PC-9 (cell line): ENCODE data around the gene IGF2R. TPM values are rescaled to one million over a fixed set of nuclear protein-coding genes. Genes with fewer than 3 reads are reported as not detected.

Source experiments
- BruUV-seq: library from RNA; stranded (reverse); fragments of 400-500 nt; replicated peaks from 2 replicates; lab custom pipeline; 2021; lab: Mats Ljungman, UMichigan
- CTCF ChIA-PET: fragments of 300-600 bp; sonication (Branson Sonifier 250); formaldehyde crosslinking; loops from one replicate; lab custom pipeline; 2022; ENCODE audit warnings: antibody characterized with exemption; lab: Charles Lee
- POLR2A ChIA-PET: fragments of 300-600 bp; sonication (Branson Sonifier 250); formaldehyde crosslinking; loops from one replicate; lab custom pipeline; 2022; ENCODE audit warnings: antibody characterized with exemption; ENCODE audit not compliant: unreplicated experiment; lab: Charles Lee
- DNase-seq, 2 experiments: peaks; one replicate each; pipeline versions ENCODE4 v3.0.0 to v3.0.0-alpha.2; 2015 to 2022; ENCODE audit warnings: mixed read lengths in 1 of 2
- H2AFZ ChIP-seq: fragments of 200-600 bp; sonication (generic); 2 replicates; pipeline ENCODE4 v1.8.1; 2017; ENCODE audit warnings: antibody characterized with exemption
- H3F3A ChIP-seq: fragments of 200-600 bp; sonication (generic); 2 replicates; pipeline ENCODE4 v1.8.1; 2017; ENCODE audit warnings: antibody characterized with exemption, mild to moderate bottlenecking, low read depth; ENCODE audit not compliant: insufficient read depth
- H3K27ac ChIP-seq: fragments of 200-600 bp; sonication (generic); 2 replicates; pipeline ENCODE4 v1.6.1; 2016; ENCODE audit warnings: mixed run types
- H3K27me3 ChIP-seq: fragments of 200-600 bp; sonication (generic); 2 replicates; pipeline ENCODE4 v1.6.1; 2016; ENCODE audit warnings: low read depth, mixed run types; ENCODE audit not compliant: insufficient read depth
- H3K36me3 ChIP-seq: fragments of 200-600 bp; sonication (generic); 2 replicates; pipeline ENCODE4 v1.6.1; 2016; ENCODE audit warnings: low read depth, mixed run types
- H3K4me1 ChIP-seq: fragments of 200-600 bp; sonication (generic); replicated peaks from 2 replicates; pipeline ENCODE4 v1.6.1; 2016; ENCODE audit warnings: mixed run types; ENCODE audit not compliant: insufficient read depth
- H3K4me2 ChIP-seq: fragments of 200-600 bp; sonication (generic); 2 replicates; pipeline ENCODE4 v1.6.1; 2017; ENCODE audit warnings: mixed run types
- H3K4me3 ChIP-seq: fragments of 200-600 bp; sonication (generic); 2 replicates; pipeline ENCODE4 v1.6.1; 2016; ENCODE audit warnings: mixed run types
- H3K79me2 ChIP-seq: fragments of 200-600 bp; sonication (generic); 2 replicates; pipeline ENCODE4 v1.6.1; 2017; ENCODE audit warnings: low read depth, mixed run types
- H3K9me2 ChIP-seq: fragments of 200-600 bp; sonication (generic); 2 replicates; pipeline ENCODE4 v1.8.1; 2017; ENCODE audit warnings: mild to moderate bottlenecking; ENCODE audit not compliant: insufficient read depth
- H3K9me3 ChIP-seq: fragments of 200-600 bp; sonication (generic); 2 replicates; pipeline ENCODE4 v1.8.1; 2016; ENCODE audit warnings: low read depth; ENCODE audit not compliant: insufficient read depth
- H4K20me1 ChIP-seq: fragments of 200-600 bp; sonication (generic); 2 replicates; pipeline ENCODE4 v1.8.1; 2017; ENCODE audit not compliant: insufficient read depth
- CTCF ChIP-seq: fragments of 200-600 bp; sonication (generic); conservative IDR thresholded peaks from 2 replicates; pipeline ENCODE4 v1.6.1; 2017; ENCODE audit warnings: mixed run types, antibody characterized with exemption, mild to moderate bottlenecking, moderate library complexity
- EZH2 ChIP-seq: fragments of 200-600 bp; sonication (generic); IDR thresholded peaks from 2 replicates; pipeline ENCODE4 v1.8.0; 2017; ENCODE audit warnings: antibody characterized with exemption, low read depth
- intact Hi-C: fragments of 100-400 bp; cut with micrococcal nuclease; formaldehyde crosslinking; loops from one replicate; pipeline ENCODE4 v1.10.0; 2022; ENCODE audit not compliant: unreplicated experiment
- total RNA-seq: library from RNA; stranded (reverse); gene quantifications from 2 replicates; pipeline ENCODE4 v1.2.3, GENCODE V29; 2021

IGF2R gene
- total RNA-seq, 1 experiment from 2014 or later: 53.1 TPM

- ChIA-PET CTCF (interaction anchor here (0.6 kb wide), 1 partner anchor 26 kb away, joined by 6 read pairs; no protein-coding TSS in a partner anchor), POLR2A (no interaction called here)
- no peak overlapping the region for H3K27ac ChIP-seq
- H3K9me3 ChIP-seq: no peaks in the 10 kb centered on the region
- no peaks in the 10 kb centered on the region for H3K4me1 ChIP-seq
- BruUV-seq: no TSS peak
- H3K36me3 ChIP-seq: no peaks in the 10 kb centered on the region
- H3F3A ChIP-seq: no peaks in the 10 kb centered on the region
- no peak for DNase-seq
- H2AFZ ChIP-seq: no peak overlapping the region
- no peak for TF ChIP-seq EZH2
- no peak for TF ChIP-seq CTCF
- H3K4me2 ChIP-seq: no peak overlapping the region
- no peak overlapping the region for H3K4me3 ChIP-seq
- no peaks in the 10 kb centered on the region for H3K9me2 ChIP-seq
- H3K27me3 ChIP-seq: no peaks in the 10 kb centered on the region
- H3K79me2 ChIP-seq: no peaks in the 10 kb centered on the region
- intact Hi-C loops: no loop called here
- no peaks in the 10 kb centered on the region for H4K20me1 ChIP-seq
These were observed 17.1 kb upstream of the IGF2R start for GRCh38 chr6:159951772-159952171.

- Histone ChIP-seq H3K36me3 (no peaks in the 10 kb centered on the region), H3K79me2 (no peaks in the 10 kb centered on the region), H3K9me2 (no peaks in the 10 kb centered on the region), H3K27me3 (no peaks in the 10 kb centered on the region), H3K27ac (no peak overlapping the region), H2AFZ (no peak overlapping the region), H3K4me1 (no peaks in the 10 kb centered on the region), H3K9me3 (no peaks in the 10 kb centered on the region), H3F3A (no peaks in the 10 kb centered on the region), H4K20me1 (no peaks in the 10 kb centered on the region), H3K4me2 (no peak overlapping the region), H3K4me3 (no peak overlapping the region)
- TF ChIP-seq EZH2: no peak
- TF ChIP-seq CTCF: no peak
- ChIA-PET POLR2A (no interaction called here), CTCF (no interaction called here)
- DNase-seq: no peak
- BruUV-seq: no TSS peak
- intact Hi-C loops: no loop called here
These were observed 16.4 kb upstream of the IGF2R start for GRCh38 chr6:159952289-159953005.

- ChIA-PET POLR2A (no interaction called here), CTCF (no interaction called here)
- TF ChIP-seq EZH2: no peak
- TF ChIP-seq CTCF: no peak
- intact Hi-C loops: no loop called here
- no peaks in the 10 kb centered on the region for H4K20me1 ChIP-seq
- no TSS peak for BruUV-seq
- H3K36me3 ChIP-seq: no peaks in the 10 kb centered on the region
- no peaks in the 10 kb centered on the region for H3K79me2 ChIP-seq
- H3K27ac ChIP-seq: no peak overlapping the region
- H3K4me3 ChIP-seq: no peak overlapping the region
- no peak overlapping the region for H2AFZ ChIP-seq
- H3K9me2 ChIP-seq: no peaks in the 10 kb centered on the region
- H3K27me3 ChIP-seq: no peaks in the 10 kb centered on the region
- H3K4me2 ChIP-seq: no peak overlapping the region
- DNase-seq: no peak
- no peaks in the 10 kb centered on the region for H3F3A ChIP-seq
- no peaks in the 10 kb centered on the region for H3K4me1 ChIP-seq
- H3K9me3 ChIP-seq: no peaks in the 10 kb centered on the region
These were observed 15.7 kb upstream of the IGF2R start for GRCh38 chr6:159953091-159953601.
